GM12892 (cell line): ENCODE results near the gene PTGS1.

Experiments
- POLR2A ChIP-seq: IDR thresholded peaks from 2 replicates; pipeline ENCODE4 v1.6.1; 2011; ENCODE audit warnings: low read depth, low read length, control low read depth
- TAF1 ChIP-seq: IDR thresholded peaks from 2 replicates; pipeline ENCODE4 v1.6.1; 2011; ENCODE audit warnings: low read depth, mild to moderate bottlenecking, control low read depth, low read length, borderline replicate concordance

DNA sequence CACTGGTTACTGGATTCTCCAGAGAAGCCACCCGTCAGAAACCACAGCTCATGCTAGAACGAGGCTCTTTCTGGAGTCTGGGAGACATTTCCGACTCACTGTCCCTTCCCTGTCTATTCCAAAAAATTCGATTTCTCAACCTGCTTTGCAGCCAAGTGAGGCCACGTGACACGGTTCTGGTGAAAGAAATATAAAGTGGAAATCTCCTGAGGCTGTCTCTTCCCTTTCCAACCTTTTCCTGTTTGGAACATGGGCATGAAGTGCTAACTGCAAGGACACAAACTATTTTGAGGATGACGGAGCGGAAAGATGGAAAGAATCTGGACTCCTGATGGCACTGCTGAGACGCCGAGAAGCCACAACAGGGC lies 6.1 kb upstream of the PTGS1 start:
- TF ChIP-seq POLR2A (no peak), TAF1 (no peak)
